ENCODE data around the gene ADAM8. TPM values are rescaled to one million over a fixed set of nuclear protein-coding genes. Genes with fewer than 3 reads are reported as not detected.
A peak's percentile ranks its signal among the peaks of the same experiment; 100 is the strongest.

ADAM8 gene
- total RNA-seq, result 100 to 1,000 TPM in 3 of 5 donors, 10 to 100 TPM in 2; 80.5 to 142 (median 107) TPM
- total RNA-seq (2013), result 93.5 TPM
- total RNA-seq, result 45.1 to 283 (median 153) reads per million in 29 experiments

DNA sequence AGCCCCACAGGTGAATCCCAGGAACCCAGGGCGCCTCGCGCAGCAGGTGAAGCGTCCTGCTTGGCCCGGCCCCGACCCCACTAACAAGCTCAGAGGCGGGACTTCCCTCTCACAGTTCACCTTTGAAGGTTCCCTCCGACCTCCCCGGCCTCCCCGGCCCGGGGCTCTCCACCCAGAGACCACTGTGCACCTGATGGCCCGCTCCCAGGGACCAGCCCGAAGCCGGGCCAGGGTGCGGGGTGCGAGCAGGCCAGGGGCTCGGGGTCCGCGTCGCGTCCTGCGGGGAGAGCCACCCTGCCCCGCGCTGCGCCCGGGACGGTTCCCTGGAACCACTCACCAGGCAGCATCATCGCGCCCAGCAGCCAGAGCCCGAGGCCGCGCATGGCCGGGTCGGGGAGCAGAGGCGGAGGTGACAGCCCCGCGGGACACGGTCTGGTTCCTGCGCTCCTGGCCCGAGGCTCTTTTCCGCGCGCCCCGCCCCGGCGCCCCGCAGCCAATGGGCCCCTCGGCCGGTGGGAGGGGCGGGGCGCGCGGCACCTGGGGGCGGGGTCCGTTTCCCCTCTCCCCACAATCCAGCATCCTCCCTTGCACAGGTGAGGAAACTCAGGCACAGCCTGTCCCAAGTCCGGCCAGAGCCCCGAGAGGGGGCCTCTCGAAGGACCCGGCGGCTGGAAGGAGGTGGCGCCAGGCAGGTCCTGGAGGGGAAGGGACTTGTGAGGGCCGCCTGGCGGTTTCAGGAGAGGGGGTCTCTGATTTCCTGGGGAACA is at the start of gene ADAM8:
ADAM8 (minus strand) TSS at position 434 of the 767 bp plus-strand sequence; CDS start at position 383, 51 bp downstream.
- H3K4me1 Mint-ChIP-seq, result peaks cover 27 to 40% (median 40%) of the 10 kb centered on the region in 3 donors
- DNase-seq (peak in 33 of 35 experiments; percentile 33 to 79 (median 55)), ATAC-seq (replicated peaks in 1 of 4) (peak; percentile 42 to 64 (median 58))
- H3K36me3 ChIP-seq (ENCODE audit: control insufficient read depth in 2 of 2, extremely low read depth in 1 of 2, insufficient read depth in 1 of 2, low read length in 1 of 2), result peaks cover 4 to 35% of the 10 kb centered on the region in 2 donors
- CTCF ChIA-PET, result interaction anchor here in 1 of 2 donors (0.6 kb wide), 1 partner anchor 53 kb away, joined by 3 read pairs; no protein-coding TSS in a partner anchor
- peak within 1 kb of the TSS; percentile 82 to 89 (median 82) for H3K4me3 Mint-ChIP-seq
- H3K27ac ChIP-seq (ENCODE audit: low read length), result peak within 1 kb of the TSS; percentile 97
- 6% methylated on average over 47 of the region's 63 CpGs for WGBS (ENCODE audit: insufficient coverage)
- H3K4me1 ChIP-seq (ENCODE audit: control insufficient read depth in 1 of 2, extremely low read depth in 1 of 2, insufficient read depth in 2 of 2, low read length in 2 of 2), result peaks cover 12 to 69% of the 10 kb centered on the region in 2 experiments
- H3K27me3 Mint-ChIP-seq, result no peaks in the 10 kb centered on the region
- H3K4me3 ChIP-seq (ENCODE audit: control insufficient read depth in 1 of 2, extremely low read depth in 1 of 2, low read length in 1 of 2), result peak within 1 kb of the TSS; percentile 41 to 89
- H3K9me3 Mint-ChIP-seq, result no peaks in the 10 kb centered on the region
- H3K9me3 ChIP-seq, result no peaks in the 10 kb centered on the region
- peak within 1 kb of the TSS; percentile 96 to 99 for H3K27ac Mint-ChIP-seq
- no peaks in the 10 kb centered on the region for H3K27me3 ChIP-seq (replicated peaks in 1 of 2; ENCODE audit: control insufficient read depth in 2 of 2, extremely low read depth in 1 of 2, insufficient read depth in 2 of 2, low read length in 1 of 2)
- H3K36me3 Mint-ChIP-seq, result no peaks in the 10 kb centered on the region
- POLR2A ChIA-PET, result interaction anchor here in 1 of 2 donors (1.2 to 2.2 kb wide), 3 partner anchors 12 to 31 kb away, joined by 3 to 11 read pairs (median 4); no protein-coding TSS in a partner anchor

DNA sequence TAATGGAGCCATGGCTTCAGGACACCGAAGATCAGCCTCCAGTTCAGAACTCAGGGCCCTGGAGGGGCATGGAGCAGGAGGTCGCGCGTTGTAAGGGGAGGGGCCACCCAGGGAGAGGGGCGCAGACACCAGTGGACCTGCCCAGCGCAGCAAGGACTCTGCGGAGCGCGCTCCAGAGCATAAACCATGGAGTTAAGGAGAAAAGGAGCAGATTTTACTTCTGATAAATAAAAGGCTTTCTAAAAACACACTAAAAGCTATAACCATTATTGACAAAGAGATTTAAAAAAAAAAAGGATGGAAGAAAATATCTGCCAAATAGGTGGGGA is 49.5 kb upstream of the ADAM8 start:
- ChIA-PET POLR2A (interaction anchor here in 1 of 2 donors (0.6 kb wide), 1 partner anchor 22 kb away, joined by 3 read pairs; no protein-coding TSS in a partner anchor), CTCF (no interaction called here)
- H3K27me3 ChIP-seq (replicated peaks in 1 of 2; ENCODE audit: control insufficient read depth in 2 of 2, extremely low read depth in 1 of 2, insufficient read depth in 2 of 2, low read length in 1 of 2), result peaks cover 2 to 52% of the 10 kb centered on the region in 2 experiments
- peaks cover 5 to 35% of the 10 kb centered on the region in 2 experiments for H3K4me1 ChIP-seq (ENCODE audit: control insufficient read depth in 1 of 2, extremely low read depth in 1 of 2, insufficient read depth in 2 of 2, low read length in 2 of 2)
- Mint-ChIP-seq H3K27me3 (peaks cover 10 to 43% of the 10 kb centered on the region in 2 donors), H3K4me3 (peak overlapping the region; percentile 6 to 81 (median 44)), H3K27ac (no peak overlapping the region), H3K4me1 (peaks cover 10 to 16% (median 15%) of the 10 kb centered on the region in 3 donors), H3K9me3 (no peaks in the 10 kb centered on the region), H3K36me3 (no peaks in the 10 kb centered on the region)
- DNase-seq, result no peak
- H3K9me3 ChIP-seq, result no peaks in the 10 kb centered on the region
- ATAC-seq (replicated peaks in 1 of 4), result no peak
- H3K27ac ChIP-seq (ENCODE audit: low read length), result no peak overlapping the region
- H3K36me3 ChIP-seq (ENCODE audit: control insufficient read depth in 2 of 2, extremely low read depth in 1 of 2, insufficient read depth in 1 of 2, low read length in 1 of 2), result no peaks in the 10 kb centered on the region
- WGBS (ENCODE audit: insufficient coverage), result 43% methylated on average over 1 of the region's 9 CpGs
- H3K4me3 ChIP-seq (ENCODE audit: control insufficient read depth in 1 of 2, extremely low read depth in 1 of 2, low read length in 1 of 2), result peak overlapping the region in 1 of 2 donors; percentile 35

DNA sequence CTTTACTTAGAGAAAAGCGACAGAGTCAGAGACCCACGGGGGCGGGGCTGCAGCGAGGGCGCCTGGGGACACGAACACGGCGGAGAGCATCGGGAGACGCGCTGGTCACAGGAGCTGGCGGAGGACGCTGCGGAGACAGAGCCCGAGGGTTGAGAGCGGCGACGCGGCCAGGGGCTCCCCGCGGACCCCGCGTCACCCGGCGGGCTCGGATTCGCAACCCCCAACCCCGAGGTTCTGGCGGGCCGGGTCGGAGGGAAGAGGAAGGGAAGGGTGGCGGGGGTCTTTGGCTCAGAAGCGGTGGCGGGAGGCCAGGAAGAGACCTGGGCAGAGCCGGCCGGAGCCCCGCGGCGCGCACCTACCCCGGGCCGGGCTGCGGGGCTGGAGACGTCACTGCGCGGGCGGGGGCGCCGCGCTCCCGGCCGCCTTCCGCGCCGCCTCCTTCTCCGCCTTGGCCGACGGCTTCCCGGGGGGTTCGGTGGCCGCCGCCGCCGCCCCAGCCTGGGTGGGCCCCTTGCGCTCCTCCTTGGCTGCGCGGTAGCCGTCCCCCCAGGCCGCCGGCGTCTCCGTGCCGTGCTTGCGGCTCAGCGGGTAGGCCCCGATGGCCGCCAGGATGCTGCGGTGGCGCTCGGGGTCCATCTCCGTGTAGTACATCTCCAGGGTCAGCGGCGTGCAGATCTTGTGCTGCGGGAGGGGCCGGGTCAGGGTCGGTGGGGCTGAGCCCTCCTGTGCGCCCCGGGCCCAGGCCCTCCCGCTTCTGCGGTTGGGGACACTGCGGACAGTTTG is 49.0 kb upstream of the ADAM8 start:
- CTCF ChIA-PET, result no interaction called here
- peaks cover 0 to 52% of the 10 kb centered on the region in 2 experiments for H3K27me3 ChIP-seq (replicated peaks in 1 of 2; ENCODE audit: control insufficient read depth in 2 of 2, extremely low read depth in 1 of 2, insufficient read depth in 2 of 2, low read length in 1 of 2)
- WGBS (ENCODE audit: insufficient coverage), result 3% methylated on average over 91 of the region's 91 CpGs
- peaks cover 10 to 16% (median 15%) of the 10 kb centered on the region in 3 donors for H3K4me1 Mint-ChIP-seq
- no peak overlapping the region for H3K27ac Mint-ChIP-seq
- H3K9me3 Mint-ChIP-seq, result no peaks in the 10 kb centered on the region
- peak overlapping the region; percentile 33 to 35 for H3K4me3 ChIP-seq (ENCODE audit: control insufficient read depth in 1 of 2, extremely low read depth in 1 of 2, low read length in 1 of 2)
- DNase-seq (peak in 5 of 35 experiments; percentile 30 to 47 (median 32)), ATAC-seq (replicated peaks in 1 of 4) (peak in 2 of 4 experiments; percentile 17 to 18)
- no peak overlapping the region for H3K27ac ChIP-seq (ENCODE audit: low read length)
- no peaks in the 10 kb centered on the region for H3K36me3 ChIP-seq (ENCODE audit: control insufficient read depth in 2 of 2, extremely low read depth in 1 of 2, insufficient read depth in 1 of 2, low read length in 1 of 2)
- H3K4me1 ChIP-seq (ENCODE audit: control insufficient read depth in 1 of 2, extremely low read depth in 1 of 2, insufficient read depth in 2 of 2, low read length in 2 of 2), result peaks cover 5 to 35% of the 10 kb centered on the region in 2 experiments
- H3K9me3 ChIP-seq, result no peaks in the 10 kb centered on the region
- no peaks in the 10 kb centered on the region for H3K36me3 Mint-ChIP-seq
- H3K4me3 Mint-ChIP-seq, result peak overlapping the region; percentile 70 to 81 (median 78)
- POLR2A ChIA-PET, result interaction anchor here in 1 of 2 donors (0.6 kb wide), 1 partner anchor 21 kb away, joined by 3 read pairs; no protein-coding TSS in a partner anchor
- H3K27me3 Mint-ChIP-seq, result peaks cover 10 to 43% of the 10 kb centered on the region in 2 donors

DNA sequence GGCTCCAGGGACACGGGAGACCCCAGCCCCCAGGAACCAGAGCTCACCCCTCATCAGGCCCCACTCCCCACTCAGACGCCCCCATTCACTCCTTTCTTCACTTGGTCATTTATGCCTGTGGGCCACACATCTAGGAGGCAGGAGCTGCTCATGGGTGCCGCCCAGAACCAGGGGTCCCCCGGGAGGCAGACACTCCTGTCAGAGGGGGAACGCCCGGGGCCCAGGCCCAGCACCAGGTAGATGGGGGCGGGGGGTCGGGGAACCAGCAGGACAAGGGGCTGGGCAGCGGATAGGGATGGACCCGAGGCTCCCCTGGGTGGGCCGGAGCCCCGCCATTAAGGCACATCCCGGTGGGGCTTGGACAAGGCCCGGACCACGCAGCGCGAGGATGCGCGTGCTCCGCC is 48.2 kb upstream of the ADAM8 start:
- CTCF ChIA-PET, result interaction anchor here in 1 of 2 donors (1.2 kb wide), 1 partner anchor 8 kb away, joined by 3 read pairs; no protein-coding TSS in a partner anchor
- Mint-ChIP-seq H3K36me3 (no peaks in the 10 kb centered on the region), H3K4me3 (peak overlapping the region in 2 of 3 donors; percentile 24 to 81), H3K4me1 (peaks cover 10 to 14% (median 12%) of the 10 kb centered on the region in 3 donors), H3K27me3 (peaks cover 10 to 41% of the 10 kb centered on the region in 2 donors), H3K27ac (no peak overlapping the region), H3K9me3 (no peaks in the 10 kb centered on the region)
- H3K9me3 ChIP-seq, result no peaks in the 10 kb centered on the region
- H3K27me3 ChIP-seq (replicated peaks in 1 of 2; ENCODE audit: control insufficient read depth in 2 of 2, extremely low read depth in 1 of 2, insufficient read depth in 2 of 2, low read length in 1 of 2), result peaks cover 0 to 50% of the 10 kb centered on the region in 2 experiments
- POLR2A ChIA-PET, result interaction anchor here in 1 of 2 donors (0.7 kb wide), 1 partner anchor 37 kb away, joined by 3 read pairs; no protein-coding TSS in a partner anchor
- H3K4me3 ChIP-seq (ENCODE audit: control insufficient read depth in 1 of 2, extremely low read depth in 1 of 2, low read length in 1 of 2), result peak overlapping the region in 1 of 2 donors; percentile 33
- WGBS (ENCODE audit: insufficient coverage), result 26% methylated on average over 16 of the region's 20 CpGs
- DNase-seq (no peak), ATAC-seq (replicated peaks in 1 of 4) (peak in 2 of 4 experiments; percentile 2 to 7)
- H3K4me1 ChIP-seq (ENCODE audit: control insufficient read depth in 1 of 2, extremely low read depth in 1 of 2, insufficient read depth in 2 of 2, low read length in 2 of 2), result peaks cover 5 to 32% of the 10 kb centered on the region in 2 experiments
- no peaks in the 10 kb centered on the region for H3K36me3 ChIP-seq (ENCODE audit: control insufficient read depth in 2 of 2, extremely low read depth in 1 of 2, insufficient read depth in 1 of 2, low read length in 1 of 2)
- H3K27ac ChIP-seq (ENCODE audit: low read length), result no peak overlapping the region

DNA sequence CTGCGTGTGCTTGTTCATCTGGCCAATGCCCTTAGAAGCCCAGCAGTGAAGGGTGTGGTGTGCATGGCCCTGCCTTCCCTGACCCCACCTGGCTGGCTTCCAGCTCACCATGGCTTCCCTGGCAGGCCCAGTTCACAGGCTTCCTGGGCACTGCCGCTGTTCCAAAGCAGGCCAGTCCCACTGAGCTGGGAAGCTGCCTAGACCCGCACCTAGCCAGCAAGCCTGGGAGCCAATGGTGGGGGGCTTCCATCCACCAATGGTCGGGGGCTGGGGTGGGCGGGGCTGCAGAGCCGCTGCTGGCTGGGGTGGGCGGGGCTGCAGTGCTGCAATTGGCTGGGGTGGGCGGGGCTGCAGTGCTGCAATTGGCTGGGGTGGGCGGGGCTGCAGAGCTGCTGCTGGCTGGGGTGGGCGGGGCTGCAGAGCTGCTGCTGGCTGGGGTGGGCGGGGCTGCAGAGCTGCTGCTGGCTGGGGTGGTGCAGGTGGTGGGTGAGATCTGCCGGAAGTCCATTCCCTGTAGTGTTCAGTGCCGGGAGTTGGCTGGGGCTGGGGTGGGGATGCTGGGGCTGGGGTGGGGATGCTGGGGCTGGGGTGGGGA is 47.6 kb upstream of the ADAM8 start:
- Mint-ChIP-seq H3K27me3 (peaks cover 12 to 39% of the 10 kb centered on the region in 2 donors), H3K36me3 (no peaks in the 10 kb centered on the region), H3K4me1 (peaks cover 10 to 14% (median 11%) of the 10 kb centered on the region in 3 donors), H3K4me3 (peak overlapping the region in 1 of 3 donors; percentile 81), H3K9me3 (no peaks in the 10 kb centered on the region), H3K27ac (no peak overlapping the region)
- ChIA-PET CTCF (interaction anchor here in 1 of 2 donors (0.8 to 1.2 kb wide), 2 partner anchors 8 to 16 kb away, joined by 3 read pairs; no protein-coding TSS in a partner anchor), POLR2A (interaction anchor here (0.7 to 0.8 kb wide), 2 partner anchors 9 to 37 kb away, joined by 3 read pairs; no protein-coding TSS in a partner anchor)
- 37% methylated on average over 5 of the region's 13 CpGs for WGBS (ENCODE audit: insufficient coverage)
- no peaks in the 10 kb centered on the region for H3K9me3 ChIP-seq
- DNase-seq (peak in 34 of 35 experiments; percentile 37 to 75 (median 64)), ATAC-seq (replicated peaks in 1 of 4) (peak; percentile 70 to 87 (median 80))
- H3K4me3 ChIP-seq (ENCODE audit: control insufficient read depth in 1 of 2, extremely low read depth in 1 of 2, low read length in 1 of 2), result no peak overlapping the region
- peaks cover 5 to 27% of the 10 kb centered on the region in 2 experiments for H3K4me1 ChIP-seq (ENCODE audit: control insufficient read depth in 1 of 2, extremely low read depth in 1 of 2, insufficient read depth in 2 of 2, low read length in 2 of 2)
- no peaks in the 10 kb centered on the region for H3K36me3 ChIP-seq (ENCODE audit: control insufficient read depth in 2 of 2, extremely low read depth in 1 of 2, insufficient read depth in 1 of 2, low read length in 1 of 2)
- H3K27ac ChIP-seq (ENCODE audit: low read length), result no peak overlapping the region
- H3K27me3 ChIP-seq (replicated peaks in 1 of 2; ENCODE audit: control insufficient read depth in 2 of 2, extremely low read depth in 1 of 2, insufficient read depth in 2 of 2, low read length in 1 of 2), result peaks cover 0 to 48% of the 10 kb centered on the region in 2 experiments

Measured in T-cell (primary cell).